Measurements from ENCODE around the gene TEX19. TPM values are rescaled to one million over a fixed set of nuclear protein-coding genes. Genes with fewer than 3 reads are reported as not detected.

TEX19 gene
- total RNA-seq, 1 donor from 2014 or later: not detected

- intact Hi-C loops (cut with micrococcal nuclease): loop anchor here (1.0 kb wide), 1 partner anchor 15 kb away; no protein-coding TSS in a partner anchor
- Mint-ChIP-seq H3K27ac (no peak within 1 kb of the TSS), H3K4me1 (ENCODE audit: low read depth) (peaks cover 19% of the 10 kb centered on the region), H3K27me3 (ENCODE audit: low read depth) (no peaks in the 10 kb centered on the region), H3K36me3 (ENCODE audit: low read depth) (peaks cover 33% of the 10 kb centered on the region), H3K9me3 (no peaks in the 10 kb centered on the region), H3K4me3 (ENCODE audit: low read depth) (no peak within 1 kb of the TSS)
- DNase-seq (ENCODE audit: low spot score): peak; percentile 65
Measured at GRCh38 chr17:82317394-82318168, 41.5 kb upstream of the TEX19 start, which contains the start of gene CD7. Gene CD7 (minus strand): TSS chr17:82317608. CDS start chr17:82317495, 113 bp downstream.

GRCh38 chr17:82318169-82318498, 40.9 kb upstream of the TEX19 start:
- Mint-ChIP-seq H3K27me3 (ENCODE audit: low read depth) (no peaks in the 10 kb centered on the region), H3K4me3 (ENCODE audit: low read depth) (no peak overlapping the region), H3K9me3 (no peaks in the 10 kb centered on the region), H3K36me3 (ENCODE audit: low read depth) (peaks cover 33% of the 10 kb centered on the region), H3K4me1 (ENCODE audit: low read depth) (peaks cover 19% of the 10 kb centered on the region), H3K27ac (no peak overlapping the region)
- DNase-seq (ENCODE audit: low spot score): no peak
- intact Hi-C loops (cut with micrococcal nuclease): no loop called here

- intact Hi-C loops (cut with micrococcal nuclease): no loop called here
Measured at GRCh38 chr17:82318772-82319606, 40.1 kb upstream of the TEX19 start.

GRCh38 chr17:82319619-82320062, 39.4 kb upstream of the TEX19 start:
- H3K27me3 Mint-ChIP-seq (ENCODE audit: low read depth): no peaks in the 10 kb centered on the region
- DNase-seq (ENCODE audit: low spot score): no peak
- peaks cover 29% of the 10 kb centered on the region for H3K4me1 Mint-ChIP-seq (ENCODE audit: low read depth)
- H3K36me3 Mint-ChIP-seq (ENCODE audit: low read depth): peaks cover 20% of the 10 kb centered on the region
- H3K4me3 Mint-ChIP-seq (ENCODE audit: low read depth): no peak overlapping the region
- H3K27ac Mint-ChIP-seq: peak overlapping the region; percentile 98
- intact Hi-C loops (cut with micrococcal nuclease): loop anchor here (5.0 kb wide), 1 partner anchor 77 kb away; no protein-coding TSS in a partner anchor
- no peaks in the 10 kb centered on the region for H3K9me3 Mint-ChIP-seq

More at GRCh38 chr17:82318772-82319606, 40.1 kb upstream of the TEX19 start:
- Mint-ChIP-seq H3K27me3 (ENCODE audit: low read depth) (no peaks in the 10 kb centered on the region), H3K36me3 (ENCODE audit: low read depth) (peaks cover 25% of the 10 kb centered on the region), H3K4me1 (ENCODE audit: low read depth) (peaks cover 23% of the 10 kb centered on the region), H3K4me3 (ENCODE audit: low read depth) (no peak overlapping the region), H3K9me3 (no peaks in the 10 kb centered on the region), H3K27ac (no peak overlapping the region)
- DNase-seq (ENCODE audit: low spot score): no peak

- intact Hi-C loops (cut with micrococcal nuclease): loop anchor here (5.0 kb wide), 1 partner anchor 78 kb away; no protein-coding TSS in a partner anchor
- peaks cover 21% of the 10 kb centered on the region for H3K36me3 Mint-ChIP-seq (ENCODE audit: low read depth)
- H3K27ac Mint-ChIP-seq: peak overlapping the region; percentile 98
- peaks cover 35% of the 10 kb centered on the region for H3K4me1 Mint-ChIP-seq (ENCODE audit: low read depth)
- no peaks in the 10 kb centered on the region for H3K27me3 Mint-ChIP-seq (ENCODE audit: low read depth)
- H3K9me3 Mint-ChIP-seq: no peaks in the 10 kb centered on the region
- DNase-seq (ENCODE audit: low spot score): no peak
- H3K4me3 Mint-ChIP-seq (ENCODE audit: low read depth): peak overlapping the region; percentile 68
Measured at GRCh38 chr17:82320140-82320840, 38.8 kb upstream of the TEX19 start.

GRCh38 chr17:82320956-82321927, 37.8 kb upstream of the TEX19 start:
- peaks cover 12% of the 10 kb centered on the region for H3K36me3 Mint-ChIP-seq (ENCODE audit: low read depth)
- peaks cover 29% of the 10 kb centered on the region for H3K4me1 Mint-ChIP-seq (ENCODE audit: low read depth)
- intact Hi-C loops (cut with micrococcal nuclease): loop anchor here (1.0 to 5.0 kb wide), 3 partner anchors 24 to 79 kb away; partner anchors contain the start of gene CSNK1D
- peak overlapping the region; percentile 98 for H3K27ac Mint-ChIP-seq
- H3K9me3 Mint-ChIP-seq: no peaks in the 10 kb centered on the region
- peak; percentile 57 for DNase-seq (ENCODE audit: low spot score)
- peak overlapping the region; percentile 88 for H3K4me3 Mint-ChIP-seq (ENCODE audit: low read depth)
- H3K27me3 Mint-ChIP-seq (ENCODE audit: low read depth): no peaks in the 10 kb centered on the region

- no peaks in the 10 kb centered on the region for H3K9me3 Mint-ChIP-seq
- H3K27me3 Mint-ChIP-seq (ENCODE audit: low read depth): no peaks in the 10 kb centered on the region
- intact Hi-C loops (cut with micrococcal nuclease): loop anchor here (1.0 to 5.0 kb wide), 3 partner anchors 25 to 80 kb away; partner anchors contain the start of gene CSNK1D
- H3K4me1 Mint-ChIP-seq (ENCODE audit: low read depth): peaks cover 30% of the 10 kb centered on the region
- H3K36me3 Mint-ChIP-seq (ENCODE audit: low read depth): peaks cover 10% of the 10 kb centered on the region
- peak overlapping the region; percentile 88 for H3K4me3 Mint-ChIP-seq (ENCODE audit: low read depth)
- DNase-seq (ENCODE audit: low spot score): no peak
- peak overlapping the region; percentile 82 for H3K27ac Mint-ChIP-seq
Measured at GRCh38 chr17:82321947-82322466, 37.0 kb upstream of the TEX19 start.

GRCh38 chr17:82322526-82323453, 36.3 kb upstream of the TEX19 start:
- Mint-ChIP-seq H3K36me3 (ENCODE audit: low read depth) (peaks cover 10% of the 10 kb centered on the region), H3K27me3 (ENCODE audit: low read depth) (no peaks in the 10 kb centered on the region), H3K4me1 (ENCODE audit: low read depth) (peaks cover 28% of the 10 kb centered on the region), H3K9me3 (no peaks in the 10 kb centered on the region), H3K4me3 (ENCODE audit: low read depth) (peak overlapping the region; percentile 88), H3K27ac (peak overlapping the region; percentile 82)
- no peak for DNase-seq (ENCODE audit: low spot score)
- intact Hi-C loops (cut with micrococcal nuclease): loop anchor here (5.0 kb wide), 1 partner anchor 80 kb away; no protein-coding TSS in a partner anchor

GRCh38 chr17:82323514-82324234, 35.4 kb upstream of the TEX19 start:
- H3K36me3 Mint-ChIP-seq (ENCODE audit: low read depth): peaks cover 10% of the 10 kb centered on the region
- DNase-seq (ENCODE audit: low spot score): no peak
- H3K27me3 Mint-ChIP-seq (ENCODE audit: low read depth): no peaks in the 10 kb centered on the region
- H3K9me3 Mint-ChIP-seq: no peaks in the 10 kb centered on the region
- intact Hi-C loops (cut with micrococcal nuclease): loop anchor here (5.0 kb wide), 1 partner anchor 81 kb away; no protein-coding TSS in a partner anchor
- no peak overlapping the region for H3K27ac Mint-ChIP-seq
- peak overlapping the region; percentile 42 for H3K4me3 Mint-ChIP-seq (ENCODE audit: low read depth)
- H3K4me1 Mint-ChIP-seq (ENCODE audit: low read depth): peaks cover 28% of the 10 kb centered on the region
